ENCODE results near the gene STK38L. TPM values are rescaled to one million over a fixed set of nuclear protein-coding genes. Genes with fewer than 3 reads are reported as not detected.
"Not testable (repeated sequence)": the region's sequence is repeated elsewhere in the genome, so short reads cannot be mapped to it uniquely, and the experiment has no call there.

Gene STK38L
- total RNA-seq, 6 donors from 2014 or later, result 11.1 to 31.7 (median 17.6) TPM

DNA sequence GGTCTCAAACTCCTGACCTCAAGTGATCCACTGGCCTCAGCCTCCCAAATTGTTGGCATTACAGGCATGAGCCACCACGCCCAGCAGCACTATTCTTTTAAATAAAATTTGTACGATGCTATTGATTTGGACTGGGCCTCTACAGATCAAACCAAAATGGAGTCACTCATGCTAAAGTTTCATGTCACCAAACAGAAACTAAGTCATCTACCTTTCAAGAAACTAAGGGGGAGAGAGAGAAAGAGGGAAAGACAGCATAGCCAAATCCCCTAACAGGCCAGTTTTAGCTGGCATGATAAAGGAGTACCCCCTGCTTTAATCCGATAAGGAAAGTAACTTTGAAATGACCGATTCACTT lies 23.1 kb upstream of the STK38L start:
- TF ChIP-seq POLR2A (IDR thresholded peaks at IDR 0.05) (no peak), EP300 (IDR thresholded peaks at IDR 0.05) (no peak), POLR2AphosphoS5 (IDR thresholded peaks at IDR 0.05) (no peak)
- TF ChIP-seq, protein P1, sequence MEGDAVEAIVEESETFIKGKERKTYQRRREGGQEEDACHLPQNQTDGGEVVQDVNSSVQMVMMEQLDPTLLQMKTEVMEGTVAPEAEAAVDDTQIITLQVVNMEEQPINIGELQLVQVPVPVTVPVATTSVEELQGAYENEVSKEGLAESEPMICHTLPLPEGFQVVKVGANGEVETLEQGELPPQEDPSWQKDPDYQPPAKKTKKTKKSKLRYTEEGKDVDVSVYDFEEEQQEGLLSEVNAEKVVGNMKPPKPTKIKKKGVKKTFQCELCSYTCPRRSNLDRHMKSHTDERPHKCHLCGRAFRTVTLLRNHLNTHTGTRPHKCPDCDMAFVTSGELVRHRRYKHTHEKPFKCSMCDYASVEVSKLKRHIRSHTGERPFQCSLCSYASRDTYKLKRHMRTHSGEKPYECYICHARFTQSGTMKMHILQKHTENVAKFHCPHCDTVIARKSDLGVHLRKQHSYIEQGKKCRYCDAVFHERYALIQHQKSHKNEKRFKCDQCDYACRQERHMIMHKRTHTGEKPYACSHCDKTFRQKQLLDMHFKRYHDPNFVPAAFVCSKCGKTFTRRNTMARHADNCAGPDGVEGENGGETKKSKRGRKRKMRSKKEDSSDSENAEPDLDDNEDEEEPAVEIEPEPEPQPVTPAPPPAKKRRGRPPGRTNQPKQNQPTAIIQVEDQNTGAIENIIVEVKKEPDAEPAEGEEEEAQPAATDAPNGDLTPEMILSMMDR (IDR thresholded peaks at IDR 0.05), result no peak
- no peaks in the 10 kb centered on the region for H3K27me3 ChIP-seq
- H3K4me1 ChIP-seq, result peaks cover 0 to 4% (median 0%) of the 10 kb centered on the region in 4 donors
- 77 to 82% methylated on average over 4 of the region's 4 CpGs for WGBS, 2 donors
- H3K36me3 ChIP-seq, result no peaks in the 10 kb centered on the region
- H3K27ac ChIP-seq, result no peak overlapping the region
- H3K4me3 ChIP-seq, result no peak overlapping the region
- ATAC-seq (ENCODE audit: low FRiP score in 2 of 2), result no peak
- no peak for DNase-seq
- no peaks in the 10 kb centered on the region for H3K9me3 ChIP-seq

DNA sequence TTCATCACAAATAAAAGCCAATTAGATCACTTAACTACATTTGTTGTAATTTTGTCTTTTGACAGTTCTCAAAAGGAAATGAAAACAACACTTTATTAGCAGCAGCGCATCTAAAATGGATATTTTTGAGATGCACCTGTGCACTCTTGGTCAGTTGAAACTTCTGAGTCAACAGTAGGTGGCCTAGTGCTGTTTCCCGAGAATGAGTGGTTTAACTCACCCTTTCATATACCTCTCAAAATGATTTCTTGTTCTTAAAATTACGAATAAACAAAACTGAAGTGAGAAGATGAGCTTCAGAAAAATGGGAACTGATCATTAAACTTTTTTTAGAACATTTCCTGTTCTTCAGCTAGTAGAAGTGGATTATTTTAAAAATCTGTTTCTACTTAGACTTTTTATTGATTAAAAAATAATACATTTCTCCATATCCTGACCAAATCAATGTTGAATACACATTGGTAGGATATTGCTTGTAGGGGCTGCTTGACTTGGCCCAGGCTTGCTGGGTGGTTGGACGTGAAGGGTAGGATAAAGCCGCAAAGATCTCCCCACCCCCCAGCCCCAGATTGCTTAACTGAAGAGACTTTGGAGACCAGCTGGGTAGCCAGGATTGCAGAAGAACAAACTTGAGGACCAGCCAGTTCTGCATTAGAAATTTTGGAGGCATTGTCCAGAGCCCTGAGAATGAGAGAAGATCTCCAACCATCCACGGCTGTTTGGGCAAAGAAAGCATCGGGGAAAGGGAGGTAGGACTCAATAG lies 22.3 kb upstream of the STK38L start:
- Histone ChIP-seq H3K36me3 (no peaks in the 10 kb centered on the region), H3K4me3 (no peak overlapping the region), H3K27me3 (no peaks in the 10 kb centered on the region), H3K9me3 (no peaks in the 10 kb centered on the region), H3K27ac (no peak overlapping the region), H3K4me1 (peaks cover 0 to 5% (median 2%) of the 10 kb centered on the region in 4 donors)
- WGBS, 2 donors, result 60 to 82% methylated on average over 7 of the region's 7 CpGs
- DNase-seq, result no peak
- ATAC-seq (ENCODE audit: low FRiP score in 2 of 2), result peak in 1 of 2 donors; percentile 56
- TF ChIP-seq, protein P1 (IDR thresholded peaks at IDR 0.05), result no peak
- TF ChIP-seq EP300 (IDR thresholded peaks at IDR 0.05) (no peak), POLR2A (IDR thresholded peaks at IDR 0.05) (no peak)

DNA sequence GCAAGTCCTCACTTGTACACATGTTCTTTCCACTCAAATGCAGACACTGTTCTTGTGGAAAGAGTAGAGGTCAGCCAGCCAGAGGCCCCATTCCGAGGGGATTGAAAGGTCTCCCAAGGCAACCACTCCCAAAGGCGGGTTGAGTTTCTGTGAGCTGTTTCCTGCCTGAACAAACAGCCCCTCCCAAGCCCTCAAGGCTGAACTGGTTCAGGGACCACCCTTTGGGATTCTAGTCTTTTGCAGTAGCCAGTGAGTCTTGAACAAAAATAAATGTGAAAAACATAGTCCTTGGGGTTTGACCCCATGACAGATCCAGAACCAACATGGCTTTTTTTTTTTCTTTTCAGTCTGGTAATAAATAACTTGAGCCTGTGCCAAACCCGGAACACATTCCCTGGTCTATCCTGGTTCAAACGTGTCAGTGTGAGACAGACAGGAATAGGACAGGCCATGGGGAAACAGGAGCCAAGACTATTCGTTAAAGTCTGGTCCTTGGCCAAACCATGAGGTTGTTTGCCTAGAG lies 17.6 kb upstream of the STK38L start:
- TF ChIP-seq POLR2AphosphoS5 (IDR thresholded peaks at IDR 0.05) (no peak), POLR2A (IDR thresholded peaks at IDR 0.05) (no peak), EP300 (IDR thresholded peaks at IDR 0.05) (no peak)
- TF ChIP-seq, protein P1 (IDR thresholded peaks at IDR 0.05), result no peak
- 36 to 45% methylated on average over 5 of the region's 5 CpGs for WGBS, 2 donors
- no peak overlapping the region for H3K4me3 ChIP-seq
- H3K27ac ChIP-seq, result peak overlapping the region in 1 of 4 donors; percentile 1
- DNase-seq, result no peak
- peak in 1 of 2 donors; percentile 67 for ATAC-seq (ENCODE audit: low FRiP score in 2 of 2)
- H3K36me3 ChIP-seq, result no peaks in the 10 kb centered on the region
- H3K4me1 ChIP-seq, result peaks cover 0 to 5% (median 2%) of the 10 kb centered on the region in 4 donors
- H3K9me3 ChIP-seq, result no peaks in the 10 kb centered on the region
- H3K27me3 ChIP-seq, result no peaks in the 10 kb centered on the region

DNA sequence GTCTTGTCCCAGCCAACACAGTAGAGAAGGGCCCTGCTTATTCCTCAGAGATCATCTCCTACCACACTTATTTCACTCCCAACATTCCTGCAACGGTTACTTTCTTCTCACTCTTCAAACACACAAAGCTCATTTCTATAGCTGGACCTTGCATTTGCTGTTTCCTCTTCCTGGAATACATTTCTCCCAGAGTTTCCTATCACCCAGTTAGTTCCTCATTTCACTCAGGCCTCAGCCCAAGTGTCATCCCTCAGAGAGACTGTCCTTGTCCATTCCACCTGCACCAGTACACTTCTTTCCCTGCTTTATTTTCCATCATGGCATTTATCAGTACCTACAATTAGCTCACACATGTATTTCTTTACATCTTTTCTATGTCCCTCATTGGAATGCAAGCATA lies 14.7 kb upstream of the STK38L start:
- TF ChIP-seq EP300 (IDR thresholded peaks at IDR 0.05) (no peak), POLR2A (IDR thresholded peaks at IDR 0.05) (no peak), POLR2AphosphoS5 (IDR thresholded peaks at IDR 0.05) (no peak)
- TF ChIP-seq, protein P1 (IDR thresholded peaks at IDR 0.05), result no peak
- no peak overlapping the region for H3K4me3 ChIP-seq
- no peaks in the 10 kb centered on the region for H3K36me3 ChIP-seq
- H3K4me1 ChIP-seq, result peaks cover 0 to 5% (median 0%) of the 10 kb centered on the region in 4 donors
- no peak overlapping the region for H3K27ac ChIP-seq
- ATAC-seq (ENCODE audit: low FRiP score in 2 of 2), result peak in 1 of 2 donors; percentile 39
- H3K27me3 ChIP-seq, result no peaks in the 10 kb centered on the region
- no peak for DNase-seq
- WGBS, 2 donors, result 33 to 36% methylated on average over 1 of the region's 1 CpG
- H3K9me3 ChIP-seq, result no peaks in the 10 kb centered on the region

DNA sequence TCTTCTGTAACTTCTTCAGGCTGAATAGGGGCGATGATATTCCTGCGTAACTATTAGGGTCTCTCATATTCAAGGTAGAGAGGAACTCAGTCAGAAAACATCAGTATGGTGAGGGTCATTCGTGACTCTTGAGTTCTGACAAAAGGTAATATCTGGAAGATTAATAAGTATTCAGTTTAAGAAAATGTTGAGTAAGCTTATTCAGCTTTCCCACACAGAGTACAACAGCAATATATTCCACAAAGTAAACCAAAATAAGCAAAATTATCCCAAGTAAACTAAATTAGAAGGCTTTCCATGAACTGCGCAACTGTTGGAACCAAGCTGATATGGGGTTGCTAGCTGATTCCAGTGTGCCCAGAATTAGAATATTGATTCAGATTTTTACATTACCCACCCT lies 12.7 kb upstream of the STK38L start:
- 68 to 89% methylated on average over 4 of the region's 4 CpGs for WGBS, 2 donors

More for the DNA sequence above, 12.7 kb upstream of the STK38L start:
- not testable (repeated sequence) for H3K4me3 ChIP-seq; DNase-seq; H3K27ac ChIP-seq; H3K9me3 ChIP-seq; H3K4me1 ChIP-seq; H3K36me3 ChIP-seq; ATAC-seq (ENCODE audit: low FRiP score in 2 of 2); H3K27me3 ChIP-seq
